Measurements from ENCODE around the gene NUSAP1. TPM values are rescaled to one million over a fixed set of nuclear protein-coding genes. Genes with fewer than 3 reads are reported as not detected.

The NUSAP1 gene
- total and polyA plus RNA-seq, 2 of the 4 experiments (the other 2 are of a cell fraction), result 59.2 to 123 TPM

DNA sequence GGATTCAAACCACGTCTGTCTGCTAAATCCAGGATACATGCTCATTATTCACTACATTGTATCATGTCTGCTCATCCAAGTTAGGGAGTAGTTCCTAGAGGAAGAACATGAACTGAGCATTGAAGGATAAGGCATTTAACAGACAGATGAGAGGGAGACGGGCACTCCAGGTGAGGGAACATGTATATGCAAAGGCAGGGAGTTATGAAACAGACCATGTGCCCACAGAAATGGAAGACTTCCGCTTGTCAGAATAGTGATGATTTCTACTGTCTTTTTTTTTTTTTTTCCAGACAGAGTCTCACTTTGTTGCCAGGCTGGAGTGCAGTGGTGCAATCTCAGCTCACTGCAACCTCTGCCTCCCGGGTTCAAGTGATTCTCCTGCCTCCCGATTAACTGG is 74.7 kb downstream of the NUSAP1 start:
- Histone ChIP-seq H2AK9ac (replicated peaks; ENCODE audit: low read depth, low read length, poor library complexity) (no peak overlapping the region), H4K8ac (ENCODE audit: low read depth in 2 of 2, low read length in 2 of 2) (no peak overlapping the region), H2BK15ac (ENCODE audit: low read depth, low read length) (no peak overlapping the region), H3K4me1 (ENCODE audit: control insufficient read depth, insufficient read depth, low read length) (peaks cover 3% of the 10 kb centered on the region; the same call in 1 of the 2 replicates), H3K23ac (ENCODE audit: low read depth, low read length) (no peak overlapping the region), H2AFZ (replicated peaks; ENCODE audit: low read length, poor library complexity) (no peak overlapping the region), H3K27me3 (ENCODE audit: control insufficient read depth, insufficient read depth, low read length) (no peaks in the 10 kb centered on the region), H4K20me1 (ENCODE audit: insufficient read depth, low read length) (no peaks in the 10 kb centered on the region), H3K18ac (ENCODE audit: low read depth, low read length) (no peak overlapping the region), H3K4me2 (ENCODE audit: low read depth, low read length) (no peak overlapping the region), H2BK5ac (ENCODE audit: low read depth, low read length, poor library complexity, severe bottlenecking) (no peak overlapping the region), H3K36me3 (ENCODE audit: control insufficient read depth, insufficient read depth, low read length) (no peaks in the 10 kb centered on the region), H3K56ac (ENCODE audit: extremely low read depth, insufficient read depth, low read length) (no peak overlapping the region), H3K4ac (ENCODE audit: low read depth, low read length) (no peak overlapping the region), H2BK120ac (ENCODE audit: low read depth, low read length) (no peak overlapping the region), H4K91ac (ENCODE audit: insufficient read depth, low read depth, low read length) (no peak overlapping the region), H3K27ac (ENCODE audit: insufficient read depth, low read length) (no peak overlapping the region), H3K9me1 (ENCODE audit: insufficient read depth, low read length) (0 out of 2 replicates have a peak, but pooled peaks cover 3% of the 10 kb centered on the region), H3K79me1 (ENCODE audit: low read depth in 1 of 2, low read length in 2 of 2) (peaks cover 6 to 7% of the 10 kb centered on the region in 2 experiments), H3K14ac (replicated peaks; ENCODE audit: low read depth, low read length) (no peak overlapping the region), H3K4me3 (ENCODE audit: insufficient read depth, low read depth, low read length) (no peak overlapping the region), H2BK20ac (ENCODE audit: low read depth, low read length) (no peak overlapping the region), H2AK5ac (ENCODE audit: low read depth, low read length) (no peak overlapping the region), H3K9me3 (ENCODE audit: control insufficient read depth, insufficient read depth, low read length) (no peaks in the 10 kb centered on the region), H3K9ac (ENCODE audit: low read depth, low read length) (no peak overlapping the region), H4K5ac (ENCODE audit: low read depth, low read length) (no peak overlapping the region)
- TF ChIP-seq RCOR1 (IDR thresholded peaks at IDR 0.05; ENCODE audit: insufficient replicate concordance, low read length) (no peak), MAZ (IDR thresholded peaks at IDR 0.05; ENCODE audit: borderline replicate concordance, low read depth, low read length) (no peak), RAD21 (IDR thresholded peaks at IDR 0.05; ENCODE audit: low read length) (no peak), FOS (IDR thresholded peaks at IDR 0.05; ENCODE audit: low read depth, low read length) (no peak), MXI1 (IDR thresholded peaks at IDR 0.05; ENCODE audit: borderline replicate concordance, low read depth, low read length) (no peak), CHD1 (IDR thresholded peaks at IDR 0.05; ENCODE audit: low read depth, low read length) (no peak), CTCF (conservative IDR thresholded peaks at IDR 0.05; ENCODE audit: low read depth, low read length) (no peak)
- POLR2A ChIA-PET (ENCODE audit: unreplicated experiment), result no interaction called here
- in situ Hi-C loops (cut with MboI; ENCODE audit: low sequenced_read_pairs), result no loop called here
- ATAC-seq (ENCODE audit: low read depth) (no peak), DNase-seq (no peak)
- BruUV-seq (replicated peaks), result no TSS peak
- WGBS, 2 experiments (ENCODE audit: extremely low coverage in 2 of 2, insufficient read length in 1 of 2), result no CpG with 5 or more reads among the region's 5 CpGs
- CTCF ChIA-PET, result interaction anchor here (0.7 kb wide), 1 partner anchor 7 kb away, joined by 3 read pairs; no protein-coding TSS in a partner anchor
- dilution Hi-C loops (cut with HindIII; ENCODE audit: low sequenced_read_pairs, unreplicated experiment), result no loop called here
- intact Hi-C loops (cut with micrococcal nuclease), result no loop called here
